ENCODE results near the gene COX7A1. TPM values are rescaled to one million over a fixed set of nuclear protein-coding genes. Genes with fewer than 3 reads are reported as not detected.
A peak's percentile ranks its signal among the peaks of the same experiment; 100 is the strongest.
"Not testable (repeated sequence)": the region's sequence is repeated elsewhere in the genome, so short reads cannot be mapped to it uniquely, and the experiment has no call there.

Gene COX7A1
- total RNA-seq (2014; rRNA removed; shearing (Covaris generic)) (8.4 and 9.2 TPM in 2 replicates), polyA plus RNA-seq (2016; fragmentation: Nextera tagmentation; extraction: Ambion mirVana) (93.2 and 95.6 TPM in 2 replicates)

DNA sequence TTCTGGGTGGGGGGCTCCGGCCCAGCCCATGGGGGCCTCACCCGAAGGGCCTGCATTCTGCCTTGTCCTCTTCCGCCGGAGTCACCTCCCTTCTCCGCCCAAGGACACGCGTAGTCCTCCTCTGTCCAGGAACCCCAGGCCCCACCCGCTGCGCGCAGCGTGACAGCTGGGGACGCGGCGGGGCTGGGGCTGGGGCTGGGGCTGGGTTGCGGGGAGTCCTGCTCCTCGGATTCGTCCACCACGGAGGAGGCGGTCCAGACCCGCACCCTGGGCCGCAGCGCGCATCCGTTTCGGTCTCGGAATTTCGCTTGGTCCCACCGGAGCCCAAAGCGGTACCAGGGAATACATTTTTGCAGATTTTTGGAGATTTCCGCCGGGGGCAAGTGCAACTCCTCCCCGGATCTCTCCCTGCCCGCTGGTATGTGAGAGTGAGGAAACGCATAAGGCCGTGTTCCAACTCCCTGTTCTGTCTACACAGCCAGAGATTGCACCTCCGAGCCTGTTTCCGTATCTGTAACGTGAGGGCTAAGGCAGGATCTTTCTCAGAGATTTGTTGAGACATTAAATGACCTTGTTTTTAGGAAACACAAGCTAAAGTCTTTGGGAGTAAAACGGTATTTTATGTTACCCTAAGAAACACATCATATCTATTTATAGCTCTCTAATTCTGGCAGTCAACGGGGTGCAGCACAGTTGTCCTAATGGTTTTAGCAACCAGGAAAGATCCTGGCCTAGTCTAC lies at the start of gene COX7A1:
Gene COX7A1 (minus strand): TSS at position 96 of the 740 bp plus-strand sequence. CDS start 40 bp downstream, at position 56.
- Histone ChIP-seq H3F3A (ENCODE audit: insufficient read depth) (peaks cover 12% of the 10 kb centered on the region; the same call in 1 of the 2 replicates), H3K4me3 (peak within 1 kb of the TSS; percentile 71), H3K27me3 (replicated peaks; ENCODE audit: insufficient read depth) (no peaks in the 10 kb centered on the region), H3K4me1 (ENCODE audit: insufficient read depth) (no peaks in the 10 kb centered on the region), H3K4me2 (ENCODE audit: unreplicated experiment) (peak within 1 kb of the TSS; percentile 76), H4K20me1 (ENCODE audit: insufficient read depth) (no peaks in the 10 kb centered on the region), H3K9me3 (ENCODE audit: low read depth) (no peaks in the 10 kb centered on the region), H3K36me3 (ENCODE audit: low read depth) (no peaks in the 10 kb centered on the region), H3K9ac (peak within 1 kb of the TSS; percentile 76), H3K9me2 (ENCODE audit: insufficient read depth) (no peaks in the 10 kb centered on the region), H3K79me2 (ENCODE audit: insufficient read depth) (no peaks in the 10 kb centered on the region), H3K27ac (peak within 1 kb of the TSS; percentile 53), H2AFZ (0 out of 2 replicates have a peak within 1 kb of the TSS, but pooled peaks have one; percentile 53)
- TF ChIP-seq EZH2phosphoT487 (IDR thresholded peaks at IDR 0.05; ENCODE audit: insufficient read depth, low read depth) (no peak), EZH2 (IDR thresholded peaks at IDR 0.05; ENCODE audit: insufficient read depth, poor library complexity, severe bottlenecking) (no peak)
- peak; percentile 65 for DNase-seq
- WGBS, 2 experiments (ENCODE audit: low coverage in 1 of 2, low lambda C conversion rate in 2 of 2, missing lambda C conversion rate in 2 of 2), result 33 to 41% methylated on average over 32 to 40 of the region's 40 CpGs
- in situ Hi-C loops (cut with MboI), result no loop called here

DNA sequence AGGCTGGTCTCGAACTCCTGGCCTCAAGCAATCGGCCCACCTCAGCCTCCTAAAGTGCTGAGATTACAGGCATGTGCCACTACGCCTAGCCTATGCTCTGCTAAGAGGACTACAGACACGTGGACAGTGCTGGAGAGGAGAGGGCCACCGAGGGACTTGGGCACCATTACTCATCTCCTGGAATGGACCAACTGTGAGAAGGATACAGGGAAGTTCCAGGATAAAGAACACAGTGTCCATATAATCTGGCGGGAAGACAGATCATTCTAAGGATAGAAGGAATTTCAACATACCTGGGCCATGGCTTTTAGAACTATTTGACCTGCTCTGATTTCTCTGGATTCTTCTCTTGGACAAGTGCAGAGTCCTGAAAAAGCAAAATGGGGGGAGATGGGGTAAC lies 49.4 kb upstream of the COX7A1 start:
- no peak overlapping the region for H3K9ac ChIP-seq
- WGBS, 2 experiments (ENCODE audit: low coverage in 1 of 2, low lambda C conversion rate in 2 of 2, missing lambda C conversion rate in 2 of 2), result 88 to 89% methylated on average over 6 of the region's 6 CpGs
- H3K9me3 ChIP-seq (ENCODE audit: low read depth), result no peaks in the 10 kb centered on the region
- H3K79me2 ChIP-seq (ENCODE audit: insufficient read depth), result no peaks in the 10 kb centered on the region
- no peak for DNase-seq
- H2AFZ ChIP-seq, result no peak overlapping the region
- H3K4me2 ChIP-seq (ENCODE audit: unreplicated experiment), result no peak overlapping the region
- H3K4me3 ChIP-seq, result no peak overlapping the region
- H3K4me1 ChIP-seq (ENCODE audit: insufficient read depth), result no peaks in the 10 kb centered on the region
- no peaks in the 10 kb centered on the region for H3K9me2 ChIP-seq (ENCODE audit: insufficient read depth)
- H3K27me3 ChIP-seq (replicated peaks; ENCODE audit: insufficient read depth), result no peaks in the 10 kb centered on the region
- H3K36me3 ChIP-seq (ENCODE audit: low read depth), result no peaks in the 10 kb centered on the region; the same call in 1 of the 2 replicates
- TF ChIP-seq EZH2phosphoT487 (IDR thresholded peaks at IDR 0.05; ENCODE audit: insufficient read depth, low read depth), result no peak
- TF ChIP-seq EZH2 (IDR thresholded peaks at IDR 0.05; ENCODE audit: insufficient read depth, poor library complexity, severe bottlenecking), result no peak
- H4K20me1 ChIP-seq (ENCODE audit: insufficient read depth), result no peaks in the 10 kb centered on the region
- H3F3A ChIP-seq (ENCODE audit: insufficient read depth), result no peaks in the 10 kb centered on the region
- in situ Hi-C loops (cut with MboI), result no loop called here
- no peak overlapping the region for H3K27ac ChIP-seq

DNA sequence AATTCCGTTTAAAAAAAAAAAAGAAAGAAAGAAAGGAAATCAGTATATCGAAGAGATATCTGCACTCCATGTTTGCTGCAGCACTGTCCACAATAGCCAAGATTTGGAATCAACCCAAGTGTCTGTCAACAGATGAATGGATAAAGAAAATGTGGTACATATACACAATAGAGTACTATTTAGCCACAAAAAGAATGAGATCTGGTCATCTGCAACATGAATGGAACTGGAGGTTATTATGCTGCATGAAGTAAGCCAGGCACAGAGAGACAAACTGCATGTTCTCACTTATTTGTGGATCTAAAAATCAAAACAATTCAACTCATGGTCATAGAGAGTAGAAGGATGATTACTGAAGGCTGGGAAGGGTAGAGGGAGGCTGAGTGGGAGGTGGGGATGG lies 45.9 kb upstream of the COX7A1 start:
- in situ Hi-C loops (cut with MboI), result no loop called here
- TF ChIP-seq EZH2phosphoT487 (IDR thresholded peaks at IDR 0.05; ENCODE audit: insufficient read depth, low read depth) (no peak), EZH2 (IDR thresholded peaks at IDR 0.05; ENCODE audit: insufficient read depth, poor library complexity, severe bottlenecking) (no peak)
- WGBS, 2 experiments (ENCODE audit: low coverage in 1 of 2, low lambda C conversion rate in 2 of 2, missing lambda C conversion rate in 2 of 2), result 83 to 97% methylated on average over 2 of the region's 2 CpGs

DNA sequence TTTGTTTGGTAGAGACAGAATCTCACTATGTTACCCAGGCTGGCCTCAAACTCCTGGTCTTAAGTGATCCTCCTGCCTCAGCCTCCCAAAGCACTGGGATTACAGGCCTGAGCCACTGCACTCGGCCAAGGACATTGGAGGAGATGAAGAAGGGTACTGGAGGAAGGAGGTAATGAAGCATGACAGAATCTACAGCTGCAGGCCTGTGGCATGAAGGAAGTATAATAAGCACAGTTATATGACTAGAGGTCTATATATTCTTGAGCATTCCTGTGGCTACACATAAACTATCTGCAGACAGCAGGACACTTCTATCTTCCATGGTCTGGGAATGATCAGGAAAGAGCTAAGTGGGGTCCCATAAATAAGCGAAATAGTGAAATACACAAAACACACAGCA lies 44.0 kb upstream of the COX7A1 start:
- no peaks in the 10 kb centered on the region for H3K79me2 ChIP-seq (ENCODE audit: insufficient read depth)
- no peak overlapping the region for H3K9ac ChIP-seq
- no peaks in the 10 kb centered on the region for H3K4me1 ChIP-seq (ENCODE audit: insufficient read depth)
- H3K36me3 ChIP-seq (ENCODE audit: low read depth), result no peaks in the 10 kb centered on the region; the same call in 1 of the 2 replicates
- no peak overlapping the region for H3K4me3 ChIP-seq
- H3K27me3 ChIP-seq (replicated peaks; ENCODE audit: insufficient read depth), result no peaks in the 10 kb centered on the region
- H3K9me3 ChIP-seq (ENCODE audit: low read depth), result no peaks in the 10 kb centered on the region
- no peak overlapping the region for H3K4me2 ChIP-seq (ENCODE audit: unreplicated experiment)
- H3K27ac ChIP-seq, result no peak overlapping the region
- H2AFZ ChIP-seq, result no peak overlapping the region
- in situ Hi-C loops (cut with MboI), result no loop called here
- H3K9me2 ChIP-seq (ENCODE audit: insufficient read depth), result no peaks in the 10 kb centered on the region
- TF ChIP-seq EZH2 (IDR thresholded peaks at IDR 0.05; ENCODE audit: insufficient read depth, poor library complexity, severe bottlenecking) (no peak), EZH2phosphoT487 (IDR thresholded peaks at IDR 0.05; ENCODE audit: insufficient read depth, low read depth) (no peak)
- no peaks in the 10 kb centered on the region for H3F3A ChIP-seq (ENCODE audit: insufficient read depth)
- no peaks in the 10 kb centered on the region for H4K20me1 ChIP-seq (ENCODE audit: insufficient read depth)
- no peak for DNase-seq
- 95 to 98% methylated on average over 2 of the region's 2 CpGs for WGBS, 2 experiments (ENCODE audit: low coverage in 1 of 2, low lambda C conversion rate in 2 of 2, missing lambda C conversion rate in 2 of 2)

More for the DNA sequence above, 45.9 kb upstream of the COX7A1 start:
- no peaks in the 10 kb centered on the region for H3K4me1 ChIP-seq (ENCODE audit: insufficient read depth)
- H2AFZ ChIP-seq, result no peak overlapping the region
- no peaks in the 10 kb centered on the region for H3K9me2 ChIP-seq (ENCODE audit: insufficient read depth)
- H3K27ac ChIP-seq, result no peak overlapping the region
- no peaks in the 10 kb centered on the region for H3K79me2 ChIP-seq (ENCODE audit: insufficient read depth)
- no peak overlapping the region for H3K4me3 ChIP-seq
- no peaks in the 10 kb centered on the region for H3K9me3 ChIP-seq (ENCODE audit: low read depth)
- H4K20me1 ChIP-seq (ENCODE audit: insufficient read depth), result no peaks in the 10 kb centered on the region
- no peak overlapping the region for H3K4me2 ChIP-seq (ENCODE audit: unreplicated experiment)
- no peaks in the 10 kb centered on the region for H3F3A ChIP-seq (ENCODE audit: insufficient read depth)
- H3K36me3 ChIP-seq (ENCODE audit: low read depth), result no peaks in the 10 kb centered on the region; the same call in 1 of the 2 replicates
- no peaks in the 10 kb centered on the region for H3K27me3 ChIP-seq (replicated peaks; ENCODE audit: insufficient read depth)
- no peak overlapping the region for H3K9ac ChIP-seq
- DNase-seq, result no peak

DNA sequence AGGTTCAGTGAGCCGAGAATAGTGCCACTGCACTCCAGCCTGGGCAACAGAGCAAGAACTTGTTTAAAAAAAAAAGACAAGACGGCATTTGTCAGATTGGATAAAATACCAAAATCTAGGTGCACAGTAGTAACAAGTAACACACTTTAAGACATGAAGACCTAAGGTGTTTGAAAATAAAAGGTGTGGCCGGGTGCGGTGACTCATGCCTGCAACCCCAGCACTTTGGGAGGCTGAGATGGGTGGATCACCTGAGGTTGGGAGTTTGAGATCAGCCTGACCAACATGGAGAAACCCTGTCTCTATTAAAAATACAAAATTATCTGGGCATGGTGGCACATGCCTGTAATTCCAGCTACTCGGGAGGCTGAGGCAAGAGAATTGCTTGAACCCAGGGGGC lies 34.5 kb upstream of the COX7A1 start:
- H4K20me1 ChIP-seq (ENCODE audit: insufficient read depth); H2AFZ ChIP-seq; H3K27me3 ChIP-seq (replicated peaks; ENCODE audit: insufficient read depth); H3K9ac ChIP-seq; H3K79me2 ChIP-seq (ENCODE audit: insufficient read depth); H3K4me3 ChIP-seq; DNase-seq; H3K27ac ChIP-seq; in situ Hi-C loops (cut with MboI); H3K9me3 ChIP-seq (ENCODE audit: low read depth); H3K9me2 ChIP-seq (ENCODE audit: insufficient read depth); H3F3A ChIP-seq (ENCODE audit: insufficient read depth); H3K4me2 ChIP-seq (ENCODE audit: unreplicated experiment); H3K4me1 ChIP-seq (ENCODE audit: insufficient read depth): not testable (repeated sequence)
- H3K36me3 ChIP-seq (ENCODE audit: low read depth), result peaks cover 13% of the 10 kb centered on the region; the same call in 1 of the 2 replicates
- WGBS, 2 experiments (ENCODE audit: low coverage in 1 of 2, low lambda C conversion rate in 2 of 2, missing lambda C conversion rate in 2 of 2), result 97 to 99% methylated on average over 5 of the region's 5 CpGs
